GM12801 (cell line): ENCODE results near the gene TSEN54.

ENCODE experiments used
- TF ChIP-seq, protein P1 (sequence below): IDR thresholded peaks from one replicate; pipeline ENCODE4 v1.5.1; 2011; ENCODE audit warnings: control low read depth; ENCODE audit not compliant: insufficient read length; ENCODE audit errors: extremely low read depth

TSEN54 gene

GRCh38 chr17:75498039-75498725, 18.1 kb upstream of the TSEN54 start:
- TF ChIP-seq, protein P1, sequence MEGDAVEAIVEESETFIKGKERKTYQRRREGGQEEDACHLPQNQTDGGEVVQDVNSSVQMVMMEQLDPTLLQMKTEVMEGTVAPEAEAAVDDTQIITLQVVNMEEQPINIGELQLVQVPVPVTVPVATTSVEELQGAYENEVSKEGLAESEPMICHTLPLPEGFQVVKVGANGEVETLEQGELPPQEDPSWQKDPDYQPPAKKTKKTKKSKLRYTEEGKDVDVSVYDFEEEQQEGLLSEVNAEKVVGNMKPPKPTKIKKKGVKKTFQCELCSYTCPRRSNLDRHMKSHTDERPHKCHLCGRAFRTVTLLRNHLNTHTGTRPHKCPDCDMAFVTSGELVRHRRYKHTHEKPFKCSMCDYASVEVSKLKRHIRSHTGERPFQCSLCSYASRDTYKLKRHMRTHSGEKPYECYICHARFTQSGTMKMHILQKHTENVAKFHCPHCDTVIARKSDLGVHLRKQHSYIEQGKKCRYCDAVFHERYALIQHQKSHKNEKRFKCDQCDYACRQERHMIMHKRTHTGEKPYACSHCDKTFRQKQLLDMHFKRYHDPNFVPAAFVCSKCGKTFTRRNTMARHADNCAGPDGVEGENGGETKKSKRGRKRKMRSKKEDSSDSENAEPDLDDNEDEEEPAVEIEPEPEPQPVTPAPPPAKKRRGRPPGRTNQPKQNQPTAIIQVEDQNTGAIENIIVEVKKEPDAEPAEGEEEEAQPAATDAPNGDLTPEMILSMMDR = no peak

GRCh38 chr17:75498726-75499213, 17.6 kb upstream of the TSEN54 start:
- TF ChIP-seq, protein P1 = no peak

- TF ChIP-seq, protein P1 = no peak
Observed at GRCh38 chr17:75499313-75500022, 16.9 kb upstream of the TSEN54 start.

GRCh38 chr17:75500419-75501216, 15.7 kb upstream of the TSEN54 start:
- TF ChIP-seq, protein P1 = no peak

- TF ChIP-seq, protein P1 = no peak
Observed at GRCh38 chr17:75501378-75502071, 14.8 kb upstream of the TSEN54 start.

DNA sequence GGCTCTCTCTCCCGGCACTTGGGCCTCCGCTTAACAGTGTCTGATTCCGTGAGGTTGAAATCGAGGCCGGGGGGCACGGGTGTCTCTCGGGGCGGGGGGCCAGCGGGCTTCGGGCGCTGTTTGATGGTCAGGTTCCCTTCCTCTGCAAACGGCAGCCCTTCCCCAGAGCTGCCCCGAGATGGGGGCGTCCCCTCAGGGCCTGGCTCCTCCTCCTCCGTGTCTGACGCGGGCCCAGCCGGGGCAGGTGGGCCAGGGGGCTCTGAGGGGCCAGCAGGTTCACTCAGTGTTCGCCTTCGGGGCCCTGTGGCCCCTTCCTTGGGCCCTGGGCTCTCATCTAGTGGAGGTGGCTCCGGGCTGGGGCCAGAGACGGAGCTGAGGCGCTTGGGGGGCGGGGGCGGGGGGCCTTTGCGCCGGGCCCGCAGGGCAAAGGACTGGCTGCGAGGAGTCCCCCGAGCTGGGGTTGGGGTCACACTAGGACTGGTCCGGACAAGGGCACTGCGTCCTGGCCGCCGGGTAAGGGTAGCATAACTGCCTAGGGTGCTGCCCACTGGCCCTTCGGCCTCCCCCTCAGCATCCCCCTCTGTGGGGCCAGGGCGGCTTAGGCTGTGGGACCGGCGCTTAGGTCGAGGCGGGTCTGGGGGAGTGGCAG, 14.1 kb upstream of the TSEN54 start:
- TF ChIP-seq, protein P1 = no peak
